Esophagus squamous epithelium (tissue), 5 donors: ENCODE data around the gene KCND1. TPM values are rescaled to one million over a fixed set of nuclear protein-coding genes. Genes with fewer than 3 reads are reported as not detected.

ENCODE experiments used
- DNase-seq: peaks from one replicate; lab custom pipeline; 2025; lab: John Stamatoyannopoulos, UW
- H3K27ac ChIP-seq, 4 donors: fragments of 200-600 bp; sonication (generic); one replicate each; pipeline ENCODE4 v1.5.1; 2016 to 2019; ENCODE audit warnings: mild to moderate bottlenecking in 1 of 4
- H3K27me3 ChIP-seq, 4 donors: fragments of 200-600 bp; sonication (generic); 1 replicate in 3 of 4; 2 replicates in 1 of 4; pipeline versions ENCODE4 v1.5.1 to v1.6.0; 2017 to 2021; ENCODE audit warnings: antibody characterized with exemption in 1 of 4
- H3K36me3 ChIP-seq, 3 donors: fragments of 200-600 bp; sonication (generic); one replicate each; pipeline ENCODE4 v1.5.1; 2016 to 2019
- H3K4me1 ChIP-seq, 3 donors: fragments of 200-600 bp; sonication (generic); one replicate each; pipeline ENCODE4 v1.5.1; 2017 to 2019
- H3K4me3 ChIP-seq, 4 donors: fragments of 200-600 bp; sonication (generic); 1 replicate in 3 of 4; 2 replicates in 1 of 4; pipeline ENCODE4 v1.5.1; 2016 to 2019; ENCODE audit warnings: mild to moderate bottlenecking in 2 of 4, moderate library complexity in 1 of 4
- H3K9me3 ChIP-seq, 3 donors: fragments of 200-600 bp; sonication (generic); one replicate each; pipeline ENCODE4 v1.5.1; 2016 to 2019
- POLR2A ChIP-seq, 4 donors: fragments of 450-650 bp; IDR thresholded peaks; one replicate each; pipeline ENCODE4 v1.6.1; 2017; ENCODE audit warnings: antibody characterized with exemption in 4 of 4, mild to moderate bottlenecking in 4 of 4, moderate library complexity in 3 of 4
- WGBS, 2 donors: methylation state at CpG; one replicate each; pipeline ENCODE4 v1.1.5; 2018; 5-methylcytosine and 5-hydroxymethylcytosine counted together
- intact Hi-C: fragments of 100-400 bp; cut with DNase I; formaldehyde crosslinking; loops from one replicate; pipeline ENCODE4 v1.15.0; 2022
- total RNA-seq, 4 donors: library from RNA; depleted of rRNA; stranded (reverse); fragments of >200 nt; gene quantifications; one replicate each; pipeline ENCODE4 v1.1.0, GENCODE V29; 2016
- TF ChIP-seq, protein P1 (sequence below), 6 experiments: fragments of 450-650 bp in 4 of 6; fragments of 200-600 bp in 2 of 6; sonication (generic) in 2 of 6; IDR thresholded peaks; one replicate each; pipeline ENCODE4 v1.5.1; 2016 to 2019; ENCODE audit warnings: antibody characterized with exemption in 6 of 6, mild to moderate bottlenecking in 4 of 6, moderate library complexity in 4 of 6
- donor health status: DM: yes; HTN: yes; CAD: no.

KCND1 gene
- total RNA-seq, 4 donors from 2014 or later: 0.04 to 0.57 (median 0.53) TPM; not detected in 1

GRCh38 chrX:48960291-48960690 is 11.4 kb downstream of the KCND1 start:
- Histone ChIP-seq H3K36me3 (peaks cover 0 to 7% (median 0%) of the 10 kb centered on the region in 3 donors), H3K27ac (peak overlapping the region in 1 of 4 donors; percentile 96), H3K9me3 (no peaks in the 10 kb centered on the region), H3K4me1 (peaks cover 5 to 26% (median 10%) of the 10 kb centered on the region in 3 donors), H3K27me3 (no peaks in the 10 kb centered on the region), H3K4me3 (no peak overlapping the region)
- DNase-seq: no peak
- 81 to 100% methylated on average over 2 of the region's 2 CpGs for WGBS, 2 donors
- TF ChIP-seq, protein P1, sequence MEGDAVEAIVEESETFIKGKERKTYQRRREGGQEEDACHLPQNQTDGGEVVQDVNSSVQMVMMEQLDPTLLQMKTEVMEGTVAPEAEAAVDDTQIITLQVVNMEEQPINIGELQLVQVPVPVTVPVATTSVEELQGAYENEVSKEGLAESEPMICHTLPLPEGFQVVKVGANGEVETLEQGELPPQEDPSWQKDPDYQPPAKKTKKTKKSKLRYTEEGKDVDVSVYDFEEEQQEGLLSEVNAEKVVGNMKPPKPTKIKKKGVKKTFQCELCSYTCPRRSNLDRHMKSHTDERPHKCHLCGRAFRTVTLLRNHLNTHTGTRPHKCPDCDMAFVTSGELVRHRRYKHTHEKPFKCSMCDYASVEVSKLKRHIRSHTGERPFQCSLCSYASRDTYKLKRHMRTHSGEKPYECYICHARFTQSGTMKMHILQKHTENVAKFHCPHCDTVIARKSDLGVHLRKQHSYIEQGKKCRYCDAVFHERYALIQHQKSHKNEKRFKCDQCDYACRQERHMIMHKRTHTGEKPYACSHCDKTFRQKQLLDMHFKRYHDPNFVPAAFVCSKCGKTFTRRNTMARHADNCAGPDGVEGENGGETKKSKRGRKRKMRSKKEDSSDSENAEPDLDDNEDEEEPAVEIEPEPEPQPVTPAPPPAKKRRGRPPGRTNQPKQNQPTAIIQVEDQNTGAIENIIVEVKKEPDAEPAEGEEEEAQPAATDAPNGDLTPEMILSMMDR (IDR thresholded peaks at IDR 0.05): no peak
- TF ChIP-seq POLR2A (IDR thresholded peaks at IDR 0.05): no peak
- intact Hi-C loops: no loop called here

DNA sequence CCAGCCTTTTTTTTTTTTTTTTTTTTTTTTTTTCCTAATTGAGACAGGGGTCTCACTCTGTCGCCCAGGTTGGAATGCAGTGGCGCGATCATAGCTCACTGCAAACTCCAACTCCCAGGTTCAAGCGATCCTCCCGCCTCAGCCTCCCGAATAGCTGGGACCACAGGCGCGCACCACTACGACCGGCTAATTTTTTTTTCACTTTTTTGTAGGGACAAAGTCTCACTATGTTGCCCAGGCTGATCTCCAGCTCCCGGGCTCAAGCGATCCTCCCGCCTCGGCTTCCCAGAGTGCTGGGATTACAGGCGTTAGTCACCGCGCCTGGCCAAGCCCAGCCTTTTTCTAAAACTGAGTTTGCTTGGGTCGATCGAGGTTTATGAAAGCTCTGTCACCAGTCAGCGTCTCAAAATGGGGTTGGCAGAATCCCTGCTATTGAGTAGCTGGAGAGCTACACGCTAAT is 13.0 kb downstream of the KCND1 start:
- H3K27ac ChIP-seq: peak overlapping the region; percentile 90 to 96 (median 94)
- no peaks in the 10 kb centered on the region for H3K27me3 ChIP-seq
- DNase-seq: no peak
- 1 to 44% methylated on average over 19 to 21 of the region's 21 CpGs for WGBS, 2 donors
- TF ChIP-seq, protein P1 (IDR thresholded peaks at IDR 0.05): no peak
- no peak for TF ChIP-seq POLR2A (IDR thresholded peaks at IDR 0.05)
- intact Hi-C loops: no loop called here
- H3K9me3 ChIP-seq: no peaks in the 10 kb centered on the region
- peaks cover 0 to 22% (median 0%) of the 10 kb centered on the region in 3 donors for H3K36me3 ChIP-seq
- H3K4me1 ChIP-seq: peaks cover 5 to 43% (median 23%) of the 10 kb centered on the region in 3 donors
- H3K4me3 ChIP-seq: peak overlapping the region; percentile 25 to 80 (median 62)

DNA sequence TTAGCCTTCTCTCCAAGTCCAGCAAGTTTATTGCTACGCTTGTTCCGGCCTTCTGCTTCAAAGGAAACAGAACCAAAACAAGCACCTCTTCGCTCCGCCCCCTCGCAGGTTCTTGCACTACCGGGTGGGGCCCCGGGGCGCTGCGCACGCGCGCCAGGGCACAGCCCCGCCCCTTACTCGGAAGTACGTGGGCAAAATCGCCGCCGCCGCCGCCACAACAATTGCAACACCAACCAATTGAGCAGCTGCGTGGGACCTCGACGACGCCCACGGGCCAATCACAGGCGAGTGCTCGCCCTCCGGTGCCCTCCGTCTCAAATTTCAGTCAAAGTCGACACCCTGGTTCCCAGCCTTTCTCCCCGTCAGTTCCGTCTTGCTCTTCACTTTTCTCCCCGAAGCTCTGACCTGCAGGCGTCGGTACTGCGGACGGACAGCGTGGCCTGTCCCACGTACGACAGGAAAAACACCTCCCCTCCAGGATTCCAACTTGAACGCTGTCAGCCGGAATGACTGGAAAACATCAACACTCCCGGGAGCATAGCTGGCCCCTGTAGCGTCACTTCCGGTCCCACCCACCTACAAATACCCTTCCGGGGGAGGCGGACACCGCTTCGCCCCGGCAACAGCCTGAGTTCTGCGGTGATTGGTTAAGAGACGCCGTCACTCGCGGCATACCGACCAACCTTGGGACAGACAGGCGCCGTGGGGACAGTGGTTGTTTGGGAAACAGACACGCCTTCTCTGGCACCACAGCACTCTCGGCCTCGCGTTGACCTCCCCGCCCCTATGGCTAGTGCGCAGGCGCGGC is 13.6 kb downstream of the KCND1 start:
- 1 to 54% methylated on average over 11 to 29 of the region's 66 CpGs for WGBS, 2 donors
- peaks cover 0 to 22% (median 0%) of the 10 kb centered on the region in 3 donors for H3K36me3 ChIP-seq
- no peaks in the 10 kb centered on the region for H3K27me3 ChIP-seq
- intact Hi-C loops: no loop called here
- H3K4me1 ChIP-seq: peaks cover 5 to 49% (median 26%) of the 10 kb centered on the region in 3 donors
- peak overlapping the region; percentile 52 to 80 (median 64) for H3K4me3 ChIP-seq
- no peaks in the 10 kb centered on the region for H3K9me3 ChIP-seq
- peak in 3 of 4 donors; percentile 12 to 71 (median 39) for TF ChIP-seq POLR2A (IDR thresholded peaks at IDR 0.05)
- TF ChIP-seq, protein P1 (IDR thresholded peaks at IDR 0.05): no peak
- peak; percentile 75 for DNase-seq
- peak overlapping the region; percentile 91 to 96 (median 96) for H3K27ac ChIP-seq

GRCh38 chrX:48957477-48957826 is 14.2 kb downstream of the KCND1 start, which contains the start of gene OTUD5:
TSS of gene OTUD5 (minus strand) at chrX:48957607. CDS start at chrX:48957570, 37 bp downstream.
- no peak for DNase-seq
- H3K4me1 ChIP-seq: peaks cover 5 to 55% (median 30%) of the 10 kb centered on the region in 3 donors
- H3K27me3 ChIP-seq: no peaks in the 10 kb centered on the region
- intact Hi-C loops: no loop called here
- 35% methylated on average over 15 of the region's 53 CpGs; no CpG with 5 or more reads in 1 of the 2 donors for WGBS, 2 donors
- peak within 1 kb of the TSS; percentile 91 to 96 (median 96) for H3K27ac ChIP-seq
- H3K4me3 ChIP-seq: peak within 1 kb of the TSS; percentile 52 to 80 (median 64)
- no peaks in the 10 kb centered on the region for H3K9me3 ChIP-seq
- H3K36me3 ChIP-seq: peaks cover 0 to 22% (median 0%) of the 10 kb centered on the region in 3 donors
- TF ChIP-seq, protein P1 (IDR thresholded peaks at IDR 0.05): no peak
- TF ChIP-seq POLR2A (IDR thresholded peaks at IDR 0.05): no peak
